ENCODE results near the gene DNER.

DNA sequence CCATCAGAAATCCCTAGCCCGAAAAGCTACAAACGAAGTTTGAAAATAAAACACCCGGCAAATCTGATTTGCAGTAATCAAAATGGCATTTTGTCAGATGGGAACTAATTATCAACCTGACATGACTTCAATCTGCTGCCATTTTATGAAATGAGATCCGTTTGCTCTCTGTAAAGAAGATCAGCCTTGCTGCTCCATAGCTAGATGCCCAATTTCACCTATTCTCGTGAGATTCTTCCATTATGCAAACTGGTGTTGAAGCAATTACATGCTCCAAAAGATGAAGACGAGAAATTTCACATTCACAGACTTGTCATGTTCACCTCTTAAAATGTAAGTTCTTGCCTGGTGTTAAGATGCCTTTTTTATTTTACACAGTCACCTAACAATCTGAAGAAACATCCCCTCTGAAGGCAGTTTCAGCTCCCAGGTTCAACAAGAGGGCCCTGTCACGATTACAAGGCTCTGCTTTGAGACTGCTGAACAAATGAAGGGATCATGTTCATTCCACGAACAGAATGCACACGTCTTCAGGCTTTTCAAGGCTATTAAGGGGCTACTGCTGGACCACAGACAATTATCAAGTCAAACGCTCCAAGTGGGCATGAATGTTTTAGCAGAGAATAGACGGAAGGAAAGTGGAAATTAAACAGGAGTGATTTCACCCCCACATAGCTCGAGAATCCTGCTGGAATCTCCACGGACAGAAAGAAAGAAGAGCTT is 270.6 kb downstream of the DNER start:
- TF ChIP-seq CTCF (IDR thresholded peaks at IDR 0.05), result no peak
- no peak for TF ChIP-seq POLR2AphosphoS5 (IDR thresholded peaks at IDR 0.05)
- no peak for TF ChIP-seq POLR2A (IDR thresholded peaks at IDR 0.05)

Data from breast epithelium (tissue), 3 donors.